Keratinocyte (primary cell): ENCODE measurements around the gene FBXW2. TPM values are rescaled to one million over a fixed set of nuclear protein-coding genes. Genes with fewer than 3 reads are reported as not detected.

Source experiments
- DNase-seq: peaks from one replicate; pipeline ENCODE4 v3.0.0-alpha.2; 2011; ENCODE audit warnings: low read depth, missing footprints, low spot score
- FAIRE-seq: peaks from 2 replicates; lab custom pipeline; 2011; peaks lifted over from hg19 to GRCh38; lab: Jason Lieb, UNC
- H2AFZ ChIP-seq: 2 replicates; pipeline ENCODE4 v1.6.0; 2012; ENCODE audit warnings: low read length, control low read depth, inconsistent platforms; ENCODE audit not compliant: control insufficient read depth
- H3K27ac ChIP-seq: 2 replicates; pipeline ENCODE4 v1.5.1; 2011; ENCODE audit warnings: low read length; ENCODE audit not compliant: control insufficient read depth, insufficient read depth
- H3K27me3 ChIP-seq: 3 replicates; pipeline ENCODE4 v1.6.0; 2011; ENCODE audit warnings: low read length; ENCODE audit not compliant: control insufficient read depth, insufficient read depth; ENCODE audit errors: extremely low read depth
- H3K36me3 ChIP-seq, 2 experiments: 2 replicates in 1 of 2; 3 replicates in 1 of 2; pipeline ENCODE4 v1.5.1; 2011; ENCODE audit warnings: low read length in 2 of 2, mild to moderate bottlenecking in 1 of 2; ENCODE audit not compliant: control insufficient read depth in 2 of 2, insufficient read depth in 2 of 2; ENCODE audit errors: extremely low read depth in 1 of 2
- H3K4me1 ChIP-seq: 3 replicates; pipeline ENCODE4 v1.5.1; 2011; ENCODE audit warnings: low read length; ENCODE audit not compliant: control insufficient read depth, insufficient read depth; ENCODE audit errors: extremely low read depth
- H3K4me2 ChIP-seq: 3 replicates; pipeline ENCODE4 v1.6.0; 2011; ENCODE audit warnings: low read depth, low read length; ENCODE audit not compliant: control insufficient read depth, insufficient read depth; ENCODE audit errors: extremely low read depth
- H3K4me3 ChIP-seq, 3 experiments: fragments of 200-600 bp in 1 of 3; sonication (generic) in 1 of 3; 2 replicates in 2 of 3; 3 replicates in 1 of 3; pipeline ENCODE4 v1.5.1; 2011 to 2016; ENCODE audit warnings: low read length in 3 of 3, mild to moderate bottlenecking in 3 of 3, control low read depth in 2 of 3, inconsistent platforms in 1 of 3, low read depth in 1 of 3, mixed read lengths in 1 of 3, mixed run types in 1 of 3, moderate library complexity in 1 of 3; ENCODE audit not compliant: control insufficient read depth in 2 of 3, insufficient read depth in 2 of 3; ENCODE audit errors: extremely low read depth in 1 of 3
- H3K79me2 ChIP-seq: 2 replicates; pipeline ENCODE4 v1.6.0; 2012; ENCODE audit warnings: low read length; ENCODE audit not compliant: control insufficient read depth, insufficient read depth
- H3K9ac ChIP-seq: 3 replicates; pipeline ENCODE4 v1.6.0; 2011; ENCODE audit warnings: low read length; ENCODE audit not compliant: control insufficient read depth, insufficient read depth; ENCODE audit errors: extremely low read depth
- H3K9me1 ChIP-seq: 3 replicates; pipeline ENCODE4 v1.6.0; 2011; ENCODE audit warnings: low read length; ENCODE audit not compliant: control insufficient read depth, insufficient read depth; ENCODE audit errors: extremely low read depth
- H3K9me3 ChIP-seq: 2 replicates; pipeline ENCODE4 v1.5.1; 2012; ENCODE audit warnings: low read depth, low read length; ENCODE audit not compliant: control insufficient read depth
- H4K20me1 ChIP-seq: 3 replicates; pipeline ENCODE4 v1.6.0; 2011; ENCODE audit warnings: low read length; ENCODE audit not compliant: control insufficient read depth, insufficient read depth; ENCODE audit errors: extremely low read depth
- EZH2 ChIP-seq: IDR thresholded peaks from one replicate; pipeline ENCODE4 v1.6.1; 2012; ENCODE audit warnings: inconsistent platforms, mild to moderate bottlenecking, low read length, moderate library complexity
- dilution Hi-C: fragments of 300-500 bp; cut with MboI; formaldehyde crosslinking; loops from one replicate; pipeline ENCODE4 v1.7.0; 2020; ENCODE audit warnings: low sequenced_read_pairs; ENCODE audit not compliant: extremely low pct_ligation_motif_present
- polyA minus RNA-seq, 3 experiments: library from RNA; depleted of rRNA, polyadenylated mRNA; stranded (reverse); fragments of >200 nt; gene quantifications; 1 replicate in 1 of 3; 2 replicates in 1 of 3; 3 replicates in 1 of 3; pipeline ENCODE4 v1.2.3, GENCODE V29; 2011
- polyA plus RNA-seq, 5 experiments: library from polyadenylated mRNA; depleted of rRNA in 3 of 5; stranded (reverse) in 3 of 5; stranded (forward) in 1 of 5; unstranded in 1 of 5; fragments of >200 nt; gene quantifications; 1 replicate in 1 of 5; 2 replicates in 3 of 5; 3 replicates in 1 of 5; pipeline versions ENCODE4 v1.2.1 to v1.2.3, GENCODE V29; 2011 to 2012; ENCODE audit warnings: missing spikeins in 2 of 5, low read depth in 1 of 5, low replicate concordance in 1 of 5
- TF ChIP-seq, protein P1 (sequence below), 3 experiments: IDR thresholded peaks in 1 of 3; conservative IDR thresholded peaks in 1 of 3; optimal IDR thresholded peaks in 1 of 3; 2 replicates in 2 of 3; 3 replicates in 1 of 3; pipeline versions ENCODE3 to v1.5.1; 2011; ENCODE audit warnings: low read length in 3 of 3, mild to moderate bottlenecking in 3 of 3, moderate library complexity in 2 of 3, control low read depth in 1 of 3, inconsistent platforms in 1 of 3; ENCODE audit not compliant: insufficient read depth in 2 of 3; ENCODE audit errors: extremely low read depth in 1 of 3

Gene FBXW2, protein sequence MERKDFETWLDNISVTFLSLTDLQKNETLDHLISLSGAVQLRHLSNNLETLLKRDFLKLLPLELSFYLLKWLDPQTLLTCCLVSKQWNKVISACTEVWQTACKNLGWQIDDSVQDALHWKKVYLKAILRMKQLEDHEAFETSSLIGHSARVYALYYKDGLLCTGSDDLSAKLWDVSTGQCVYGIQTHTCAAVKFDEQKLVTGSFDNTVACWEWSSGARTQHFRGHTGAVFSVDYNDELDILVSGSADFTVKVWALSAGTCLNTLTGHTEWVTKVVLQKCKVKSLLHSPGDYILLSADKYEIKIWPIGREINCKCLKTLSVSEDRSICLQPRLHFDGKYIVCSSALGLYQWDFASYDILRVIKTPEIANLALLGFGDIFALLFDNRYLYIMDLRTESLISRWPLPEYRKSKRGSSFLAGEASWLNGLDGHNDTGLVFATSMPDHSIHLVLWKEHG
- 45.0 to 68.3 TPM (median 59.9 TPM) in 3 replicates for polyA plus RNA-seq
- polyA plus RNA-seq (2011; ENCODE audit: low read depth): 23.5 TPM
- 44.1 and 58.3 TPM in 2 replicates for polyA plus RNA-seq (2011; cell fraction: cytosol; rRNA removed)
- 52.7 and 57.8 TPM in 2 replicates for polyA plus RNA-seq (2011; cell fraction: nucleus; rRNA removed)
- polyA plus RNA-seq (2012; ENCODE audit: low replicate concordance): 24.2 and 41.3 TPM in 2 replicates
- polyA minus RNA-seq: 49.1 to 88.5 TPM (median 56.9 TPM) in 3 replicates
- polyA minus RNA-seq (2011; cell fraction: cytosol; rRNA and poly(A)+ RNA removed): 30.7 TPM
- 22.1 and 42.6 TPM in 2 replicates for polyA minus RNA-seq (2011; cell fraction: nucleus; rRNA and poly(A)+ RNA removed)

GRCh38 chr9:120792898-120793765 is at the start of gene FBXW2:
TSS of gene FBXW2 (minus strand) at chr9:120793416. CDS start at chr9:120788258, 5,158 bp downstream.
- dilution Hi-C loops: no loop called here
- Histone ChIP-seq H2AFZ (peak within 1 kb of the TSS; percentile 98), H3K36me3 (peaks cover 5 to 6% of the 10 kb centered on the region in 2 experiments), H3K9me1 (no peaks in the 10 kb centered on the region), H3K9me3 (no peaks in the 10 kb centered on the region), H3K27me3 (no peaks in the 10 kb centered on the region), H3K27ac (peak within 1 kb of the TSS; percentile 93), H3K4me1 (peaks cover 13% of the 10 kb centered on the region), H4K20me1 (no peaks in the 10 kb centered on the region), H3K4me2 (peak within 1 kb of the TSS; percentile 86), H3K4me3 (peak within 1 kb of the TSS; percentile 83 to 98 (median 97)), H3K79me2 (peaks cover 57% of the 10 kb centered on the region), H3K9ac (peak within 1 kb of the TSS; percentile 94)
- DNase-seq: peak; percentile 38
- FAIRE-seq: no peak
- TF ChIP-seq, protein P1, sequence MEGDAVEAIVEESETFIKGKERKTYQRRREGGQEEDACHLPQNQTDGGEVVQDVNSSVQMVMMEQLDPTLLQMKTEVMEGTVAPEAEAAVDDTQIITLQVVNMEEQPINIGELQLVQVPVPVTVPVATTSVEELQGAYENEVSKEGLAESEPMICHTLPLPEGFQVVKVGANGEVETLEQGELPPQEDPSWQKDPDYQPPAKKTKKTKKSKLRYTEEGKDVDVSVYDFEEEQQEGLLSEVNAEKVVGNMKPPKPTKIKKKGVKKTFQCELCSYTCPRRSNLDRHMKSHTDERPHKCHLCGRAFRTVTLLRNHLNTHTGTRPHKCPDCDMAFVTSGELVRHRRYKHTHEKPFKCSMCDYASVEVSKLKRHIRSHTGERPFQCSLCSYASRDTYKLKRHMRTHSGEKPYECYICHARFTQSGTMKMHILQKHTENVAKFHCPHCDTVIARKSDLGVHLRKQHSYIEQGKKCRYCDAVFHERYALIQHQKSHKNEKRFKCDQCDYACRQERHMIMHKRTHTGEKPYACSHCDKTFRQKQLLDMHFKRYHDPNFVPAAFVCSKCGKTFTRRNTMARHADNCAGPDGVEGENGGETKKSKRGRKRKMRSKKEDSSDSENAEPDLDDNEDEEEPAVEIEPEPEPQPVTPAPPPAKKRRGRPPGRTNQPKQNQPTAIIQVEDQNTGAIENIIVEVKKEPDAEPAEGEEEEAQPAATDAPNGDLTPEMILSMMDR (optimal IDR thresholded peaks at IDR 0.05 in 1 of 3, IDR thresholded peaks at IDR 0.05 in 1 of 3, conservative IDR thresholded peaks at IDR 0.05 in 1 of 3; ENCODE audit: extremely low read depth in 1 of 3, insufficient read depth in 2 of 3, low read length in 3 of 3): no peak
- no peak for TF ChIP-seq EZH2

- peak overlapping the region; percentile 94 for H3K4me2 ChIP-seq
- H3K4me1 ChIP-seq: peaks cover 12% of the 10 kb centered on the region
- H3K27me3 ChIP-seq: no peaks in the 10 kb centered on the region
- no peaks in the 10 kb centered on the region for H3K9me1 ChIP-seq
- H4K20me1 ChIP-seq: no peaks in the 10 kb centered on the region
- TF ChIP-seq, protein P1 (optimal IDR thresholded peaks at IDR 0.05 in 1 of 3, IDR thresholded peaks at IDR 0.05 in 1 of 3, conservative IDR thresholded peaks at IDR 0.05 in 1 of 3; ENCODE audit: extremely low read depth in 1 of 3, insufficient read depth in 2 of 3, low read length in 3 of 3): no peak
- H2AFZ ChIP-seq: peak overlapping the region; percentile 83
- H3K36me3 ChIP-seq: peaks cover 2 to 4% of the 10 kb centered on the region in 2 experiments
- no peak for DNase-seq
- no peaks in the 10 kb centered on the region for H3K9me3 ChIP-seq
- peak overlapping the region; percentile 94 for H3K27ac ChIP-seq
- H3K4me3 ChIP-seq: peak overlapping the region; percentile 90 to 99 (median 96)
- peak overlapping the region; percentile 100 for H3K9ac ChIP-seq
- dilution Hi-C loops: no loop called here
- H3K79me2 ChIP-seq: peaks cover 50% of the 10 kb centered on the region
- FAIRE-seq: no peak
Observed at GRCh38 chr9:120841930-120842684, 48.9 kb upstream of the FBXW2 start.
